HepG2 (cell line): ENCODE measurements around the gene CKAP5. TPM values are rescaled to one million over a fixed set of nuclear protein-coding genes. Genes with fewer than 3 reads are reported as not detected.

Source experiments
- CBX1 ChIP-seq: IDR thresholded peaks from one replicate; pipeline ENCODE4 v1.6.1; 2016; ENCODE audit warnings: antibody characterized with exemption, low read depth
- GFI1 ChIP-seq: sonication (generic); formaldehyde crosslinking; IDR thresholded peaks from 2 replicates; pipeline ENCODE4 v1.5.0; 2020; ENCODE audit warnings: missing genetic modification reagents, mild to moderate bottlenecking, borderline replicate concordance
- HIC2 ChIP-seq: sonication (generic); formaldehyde crosslinking; IDR thresholded peaks from 2 replicates; pipeline ENCODE4 v1.9.0; 2022; ENCODE audit warnings: low read depth, missing genetic modification reagents
- KLF13 ChIP-seq: sonication (generic); formaldehyde crosslinking; IDR thresholded peaks from 2 replicates; pipeline ENCODE4 v1.4.0; 2020; ENCODE audit warnings: mild to moderate bottlenecking, missing genetic modification reagents
- NR2F2 ChIP-seq: IDR thresholded peaks from 2 replicates; pipeline ENCODE4 v1.6.1; 2012; ENCODE audit warnings: low read depth, inconsistent platforms, borderline replicate concordance
- PHF5A ChIP-seq: IDR thresholded peaks from one replicate; pipeline ENCODE4 v1.6.1; 2018; ENCODE audit warnings: low read depth, missing genetic modification reagents; ENCODE audit not compliant: unreplicated experiment
- RXRA ChIP-seq: sonication (generic); formaldehyde crosslinking; IDR thresholded peaks from 2 replicates; pipeline ENCODE4 v1.5.1; 2020; ENCODE audit warnings: missing genetic modification reagents
- SAFB2 ChIP-seq: sonication (generic); formaldehyde crosslinking; IDR thresholded peaks from 2 replicates; pipeline ENCODE4 v1.5.1; 2020; ENCODE audit warnings: missing genetic modification reagents, low read depth, mild to moderate bottlenecking, borderline replicate concordance
- SRSF9 ChIP-seq: fragments of 200-400 bp; formaldehyde crosslinking; IDR thresholded peaks from 2 replicates; pipeline ENCODE4 v1.6.1; 2018; ENCODE audit warnings: borderline replicate concordance, mild to moderate bottlenecking, low read depth, low read length; ENCODE audit not compliant: insufficient read depth, poor library complexity, severe bottlenecking
- STAT5B ChIP-seq: sonication (generic); formaldehyde crosslinking; IDR thresholded peaks from 2 replicates; pipeline ENCODE4 v1.4.0; 2020; ENCODE audit warnings: missing genetic modification reagents
- XBP1 ChIP-seq: sonication (generic); formaldehyde crosslinking; IDR thresholded peaks from 2 replicates; pipeline ENCODE4 v1.5.0; 2020; ENCODE audit warnings: missing genetic modification reagents
- YEATS4 ChIP-seq: sonication (generic); formaldehyde crosslinking; IDR thresholded peaks from 2 replicates; pipeline ENCODE4 v1.4.0; 2020; ENCODE audit warnings: missing genetic modification reagents, borderline replicate concordance
- ZBTB1 ChIP-seq: sonication (generic); formaldehyde crosslinking; IDR thresholded peaks from 2 replicates; pipeline ENCODE4 v1.4.0; 2020; ENCODE audit warnings: missing genetic modification reagents, borderline replicate concordance
- ZBTB10 ChIP-seq: sonication (generic); formaldehyde crosslinking; IDR thresholded peaks from 2 replicates; pipeline ENCODE4 v1.4.0; 2020; ENCODE audit warnings: missing genetic modification reagents, borderline replicate concordance
- ZC3H4 ChIP-seq: sonication (generic); formaldehyde crosslinking; IDR thresholded peaks from 2 replicates; pipeline ENCODE4 v1.4.0; 2020; ENCODE audit warnings: missing genetic modification reagents, borderline replicate concordance
- ZKSCAN5 ChIP-seq: sonication (generic); formaldehyde crosslinking; IDR thresholded peaks from 2 replicates; pipeline ENCODE4 v1.5.1; 2020; ENCODE audit warnings: mild to moderate bottlenecking, missing genetic modification reagents
- ZNF468 ChIP-seq: sonication (generic); formaldehyde crosslinking; IDR thresholded peaks from 2 replicates; pipeline ENCODE4 v1.8.0; 2022; ENCODE audit warnings: mild to moderate bottlenecking, moderate library complexity, missing genetic modification reagents
- ZNF556 ChIP-seq: sonication (generic); formaldehyde crosslinking; IDR thresholded peaks from 2 replicates; pipeline ENCODE4 v1.4.0; 2020; ENCODE audit warnings: mild to moderate bottlenecking, missing genetic modification reagents, borderline replicate concordance
- ZNF616 ChIP-seq: sonication (generic); formaldehyde crosslinking; IDR thresholded peaks from 2 replicates; pipeline ENCODE4 v1.5.0; 2020; ENCODE audit warnings: low read depth, mild to moderate bottlenecking, missing genetic modification reagents
- ZNF660 ChIP-seq: sonication (generic); formaldehyde crosslinking; IDR thresholded peaks from 2 replicates; pipeline ENCODE4 v1.5.1; 2020; ENCODE audit warnings: mild to moderate bottlenecking, low read depth, missing genetic modification reagents, borderline replicate concordance
- ZNF775 ChIP-seq: sonication (generic); formaldehyde crosslinking; IDR thresholded peaks from 2 replicates; pipeline ENCODE4 v1.4.0; 2020; ENCODE audit warnings: missing genetic modification reagents, mild to moderate bottlenecking, moderate library complexity, borderline replicate concordance
- ZNF788 ChIP-seq: sonication (generic); formaldehyde crosslinking; IDR thresholded peaks from 2 replicates; pipeline ENCODE4 v1.5.0; 2020; ENCODE audit warnings: mild to moderate bottlenecking, missing genetic modification reagents, borderline replicate concordance
- ZSCAN30 ChIP-seq: sonication (generic); formaldehyde crosslinking; IDR thresholded peaks from 2 replicates; pipeline ENCODE4 v1.5.0; 2020; ENCODE audit warnings: mild to moderate bottlenecking, missing genetic modification reagents
- polyA plus RNA-seq, 8 experiments: library from polyadenylated mRNA; depleted of rRNA in 3 of 8; stranded (reverse) in 7 of 8; unstranded in 1 of 8; fragments of >200 nt; fragmentation: Illumina TruSeq in 4 of 8; extraction: Trizol in 4 of 8; gene quantifications; 2 replicates each; pipeline versions ENCODE4 v1.2.1 to v1.2.3, GENCODE V29; 2011 to 2016; ENCODE audit warnings: low read depth in 4 of 8, missing spikeins in 1 of 8, mixed read lengths in 1 of 8; ENCODE audit not compliant: insufficient read depth in 1 of 8
- total RNA-seq, 5 experiments: library from RNA; depleted of rRNA; stranded (reverse); fragments of >200 nt; fragmentation: Illumina TruSeq; extraction: Trizol; gene quantifications; 2 replicates each; pipeline ENCODE4 v1.2.3, GENCODE V29; 2016; ENCODE audit warnings: low read depth in 1 of 5
- TF ChIP-seq, protein P1 (sequence below): sonication (generic); formaldehyde crosslinking; IDR thresholded peaks from 2 replicates; pipeline ENCODE4 v1.4.0; 2020; ENCODE audit warnings: missing genetic modification reagents
- TF ChIP-seq, protein P2 (sequence below): sonication (generic); formaldehyde crosslinking; IDR thresholded peaks from 2 replicates; pipeline ENCODE4 v1.5.0; 2020; ENCODE audit warnings: missing genetic modification reagents

CKAP5 gene
- total and polyA plus RNA-seq, 2 of the 13 experiments (the other 11 are each of a cell fraction or from before 2014, with no cell fraction given), result 79.2 to 103 TPM

GRCh38 chr11:46719048-46719542 is 127.0 kb downstream of the CKAP5 start, which contains the start of gene F2 (continued):
- TF ChIP-seq ZBTB10 (CRISPR knock-in tag) (no peak; the same call in 1 of the 2 replicates), GFI1 (CRISPR knock-in tag) (no peak), NR2F2 (peak; percentile 98), ZNF788 (CRISPR knock-in tag) (no peak), ZSCAN30 (CRISPR knock-in tag) (no peak), SAFB2 (no peak), SRSF9 (no peak), ZNF660 (CRISPR knock-in tag) (no peak), XBP1 (0 out of 2 replicates have a peak, but pooled peaks have one; percentile 56), ZBTB1 (CRISPR knock-in tag) (no peak; the same call in 1 of the 2 replicates), HIC2 (CRISPR knock-in tag) (no peak), YEATS4 (CRISPR knock-in tag) (peak; percentile 77), ZNF775 (peak; percentile 70; the same call in 1 of the 2 replicates), ZNF468 (CRISPR knock-in tag) (no peak), RXRA (CRISPR knock-in tag) (peak; percentile 95), ZC3H4 (CRISPR knock-in tag) (no peak), CBX1 (peak; percentile 19), ZNF616 (CRISPR knock-in tag) (0 out of 2 replicates have a peak, but pooled peaks have one; percentile 24), ZKSCAN5 (CRISPR knock-in tag) (peak; percentile 66), KLF13 (CRISPR knock-in tag) (no peak), ZNF556 (CRISPR knock-in tag) (no peak), PHF5A (CRISPR knock-in tag) (peak; percentile 74), STAT5B (CRISPR knock-in tag) (no peak)
- TF ChIP-seq, protein P1, sequence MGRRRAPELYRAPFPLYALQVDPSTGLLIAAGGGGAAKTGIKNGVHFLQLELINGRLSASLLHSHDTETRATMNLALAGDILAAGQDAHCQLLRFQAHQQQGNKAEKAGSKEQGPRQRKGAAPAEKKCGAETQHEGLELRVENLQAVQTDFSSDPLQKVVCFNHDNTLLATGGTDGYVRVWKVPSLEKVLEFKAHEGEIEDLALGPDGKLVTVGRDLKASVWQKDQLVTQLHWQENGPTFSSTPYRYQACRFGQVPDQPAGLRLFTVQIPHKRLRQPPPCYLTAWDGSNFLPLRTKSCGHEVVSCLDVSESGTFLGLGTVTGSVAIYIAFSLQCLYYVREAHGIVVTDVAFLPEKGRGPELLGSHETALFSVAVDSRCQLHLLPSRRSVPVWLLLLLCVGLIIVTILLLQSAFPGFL (CRISPR knock-in tag), result peak; percentile 38; the same call in 1 of the 2 replicates
- TF ChIP-seq, protein P2, sequence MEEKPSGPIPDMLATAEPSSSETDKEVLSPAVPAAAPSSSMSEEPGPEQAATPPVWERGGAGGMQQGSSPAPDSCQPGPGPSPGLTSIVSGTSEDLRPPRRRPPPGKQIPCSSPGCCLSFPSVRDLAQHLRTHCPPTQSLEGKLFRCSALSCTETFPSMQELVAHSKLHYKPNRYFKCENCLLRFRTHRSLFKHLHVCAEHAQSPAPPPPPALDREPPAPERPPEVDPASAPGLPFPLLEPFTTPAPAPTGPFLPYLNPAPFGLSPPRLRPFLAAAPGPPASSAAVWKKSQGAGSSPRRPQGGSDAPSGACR (CRISPR knock-in tag), result no peak
